A549 (cell line): ENCODE data around the gene FBXO2. TPM values are rescaled to one million over a fixed set of nuclear protein-coding genes. Genes with fewer than 3 reads are reported as not detected.
A peak's percentile ranks its signal among the peaks of the same experiment; 100 is the strongest.

Source experiments
- ATAC-seq, 2 experiments: fragments of 200-7000 bp in 1 of 2; fragments of >200 bp in 1 of 2; cut with Nextera tagmentation in 1 of 2; cut with Tn5 transposase in 1 of 2; 3 replicates each; pipeline versions ENCODE4 v1.8.0 to v1.9.1; 2018 to 2020; ENCODE audit warnings: mild to moderate bottlenecking in 1 of 2, moderate library complexity in 1 of 2
- CTCF ChIA-PET: fragments of 300-600 bp; sonication (Branson Sonifier 250); formaldehyde crosslinking; extraction: SDS; loops from one replicate; lab custom pipeline; 2021; ENCODE audit warnings: antibody characterized with exemption, inconsistent platforms; lab: Yijun Ruan, JAX
- POLR2A ChIA-PET: fragments of 350-600 bp; formaldehyde crosslinking; extraction: SDS; loops from one replicate; lab custom pipeline; 2021; ENCODE audit warnings: antibody characterized with exemption, inconsistent platforms; lab: Yijun Ruan, JAX
- DNase-seq, 2 experiments: peaks; one replicate each; pipeline versions ENCODE4 v3.0.0 to v3.0.0-alpha.2; 2011 to 2016; ENCODE audit warnings: low read depth in 1 of 2, low spot score in 1 of 2
- FAIRE-seq: peaks from 2 replicates; lab custom pipeline; 2011; peaks lifted over from hg19 to GRCh38; lab: Jason Lieb, UNC
- H3K27ac ChIP-seq, 2 experiments: fragments of >200 bp; sonication (Bioruptor Twin); formaldehyde crosslinking; 3 replicates each; pipeline ENCODE4 v1.5.1; 2016 to 2017
- H3K4me1 ChIP-seq: fragments of >200 bp; sonication (Bioruptor Twin); formaldehyde crosslinking; 3 replicates; pipeline ENCODE4 v1.6.1; 2016
- H3K4me2 ChIP-seq: fragments of >200 bp; sonication (Bioruptor Twin); formaldehyde crosslinking; 3 replicates; pipeline ENCODE4 v1.6.1; 2016
- H3K4me3 ChIP-seq: fragments of >200 bp; sonication (Bioruptor Twin); formaldehyde crosslinking; 3 replicates; pipeline ENCODE4 v1.5.1; 2016
- H3K9me3 ChIP-seq: fragments of >200 bp; sonication (Bioruptor Twin); formaldehyde crosslinking; 3 replicates; pipeline ENCODE4 v1.6.1; 2016
- BHLHE40 ChIP-seq: IDR thresholded peaks from 2 replicates; pipeline ENCODE4 v1.6.1; 2012; ENCODE audit warnings: low read depth, low read length, inconsistent platforms
- CBX8 ChIP-seq: fragments of 200-600 bp; sonication (generic); IDR thresholded peaks from 2 replicates; pipeline ENCODE4 v1.6.1; 2016
- E2F6 ChIP-seq: IDR thresholded peaks from 2 replicates; pipeline ENCODE4 v1.6.1; 2012; ENCODE audit warnings: low read depth, borderline replicate concordance
- ESRRA ChIP-seq: fragments of 150-350 bp; IDR thresholded peaks from 2 replicates; pipeline ENCODE4 v1.6.1; 2014; ENCODE audit warnings: mild to moderate bottlenecking, low read length, borderline replicate concordance
- FOSB ChIP-seq: fragments of 250-450 bp; sonication (Bioruptor Pico); IDR thresholded peaks from 2 replicates; pipeline ENCODE4 v1.5.0; 2020; ENCODE audit warnings: mild to moderate bottlenecking, moderate library complexity
- FOSL2 ChIP-seq, 2 experiments: fragments of 450-650 bp in 1 of 2; fragments of >200 bp in 1 of 2; sonication (Bioruptor Twin) in 1 of 2; formaldehyde crosslinking; IDR thresholded peaks; 2 replicates each; pipeline versions ENCODE4 v1.5.0 to v1.6.1; 2016 to 2020; ENCODE audit warnings: mild to moderate bottlenecking in 1 of 2, moderate library complexity in 1 of 2
- FOXS1 ChIP-seq: fragments of 250-450 bp; sonication (Bioruptor Pico); IDR thresholded peaks from 2 replicates; pipeline ENCODE4 v1.5.0; 2020; ENCODE audit warnings: mild to moderate bottlenecking, moderate library complexity
- HDAC2 ChIP-seq: fragments of 200-600 bp; sonication (generic); IDR thresholded peaks from 2 replicates; pipeline ENCODE4 v1.6.1; 2016
- HES2 ChIP-seq: fragments of >200 bp; sonication (Bioruptor Twin); formaldehyde crosslinking; IDR thresholded peaks from 2 replicates; pipeline ENCODE4 v1.6.1; 2016
- HEYL ChIP-seq: fragments of 250-450 bp; sonication (Bioruptor Pico); IDR thresholded peaks from 2 replicates; pipeline ENCODE4 v1.8.0; 2021; ENCODE audit warnings: mild to moderate bottlenecking, moderate library complexity
- HOXB5 ChIP-seq: fragments of 250-450 bp; sonication (Bioruptor Pico); IDR thresholded peaks from 2 replicates; pipeline ENCODE4 v1.5.0; 2020; ENCODE audit warnings: mild to moderate bottlenecking, moderate library complexity
- JUN ChIP-seq, 2 experiments: fragments of >200 bp; sonication (Bioruptor Twin); formaldehyde crosslinking; IDR thresholded peaks; 2 replicates in 1 of 2; 3 replicates in 1 of 2; pipeline ENCODE4 v1.6.1; 2016 to 2017
- KDM5A ChIP-seq: fragments of 200-600 bp; sonication (generic); IDR thresholded peaks from 2 replicates; pipeline ENCODE4 v1.6.1; 2016; ENCODE audit warnings: antibody characterized with exemption, mild to moderate bottlenecking
- MAFK ChIP-seq: fragments of 450-650 bp; IDR thresholded peaks from 2 replicates; pipeline ENCODE4 v1.6.1; 2014; ENCODE audit not compliant: partially characterized antibody
- NFE2L2 ChIP-seq: fragments of 150-350 bp; conservative IDR thresholded peaks from 2 replicates; pipeline ENCODE4 v1.6.1; 2014; ENCODE audit warnings: low read length
- NR3C1 ChIP-seq: fragments of >200 bp; sonication (Bioruptor Twin); formaldehyde crosslinking; IDR thresholded peaks from 3 replicates; pipeline ENCODE4 v1.6.1; 2017
- PHF8 ChIP-seq: fragments of 200-600 bp; sonication (generic); IDR thresholded peaks from 2 replicates; pipeline ENCODE4 v1.6.1; 2016; ENCODE audit warnings: low read depth, mild to moderate bottlenecking, antibody characterized with exemption, moderate library complexity, borderline replicate concordance
- POLR2A ChIP-seq: IDR thresholded peaks from 2 replicates; pipeline ENCODE4 v1.6.1; 2012; ENCODE audit warnings: mild to moderate bottlenecking, low read length
- POLR2AphosphoS2 ChIP-seq: conservative IDR thresholded peaks from 2 replicates; pipeline ENCODE4 v1.6.1; 2012; ENCODE audit warnings: low read length, improper control_type of control experiment, inconsistent platforms
- RAD21 ChIP-seq, 2 experiments: fragments of >200 bp in 1 of 2; sonication (Bioruptor Twin) in 1 of 2; formaldehyde crosslinking in 1 of 2; IDR thresholded peaks in 1 of 2; conservative IDR thresholded peaks in 1 of 2; 2 replicates in 1 of 2; 3 replicates in 1 of 2; pipeline ENCODE4 v1.6.1; 2012 to 2018; ENCODE audit warnings: inconsistent platforms in 1 of 2
- RARB ChIP-seq: fragments of 250-450 bp; sonication (Bioruptor Pico); IDR thresholded peaks from 2 replicates; pipeline ENCODE4 v1.8.0; 2021; ENCODE audit warnings: mild to moderate bottlenecking, moderate library complexity
- RFX5 ChIP-seq: fragments of 450-650 bp; IDR thresholded peaks from 2 replicates; pipeline ENCODE4 v1.7.1; 2014; ENCODE audit warnings: antibody characterized with exemption, mild to moderate bottlenecking, moderate library complexity
- SMC3 ChIP-seq: fragments of >200 bp; sonication (Bioruptor Twin); formaldehyde crosslinking; IDR thresholded peaks from 3 replicates; pipeline ENCODE4 v1.6.1; 2018; ENCODE audit warnings: inconsistent platforms
- TFCP2L1 ChIP-seq: fragments of 250-450 bp; sonication (Bioruptor Pico); IDR thresholded peaks from 2 replicates; pipeline ENCODE4 v1.5.0; 2021; ENCODE audit warnings: mild to moderate bottlenecking
- TP53 ChIP-seq: fragments of 250-450 bp; sonication (Bioruptor Pico); IDR thresholded peaks from 2 replicates; pipeline ENCODE4 v1.5.0; 2021; ENCODE audit warnings: mild to moderate bottlenecking, moderate library complexity
- ZFP36 ChIP-seq: fragments of 450-650 bp; IDR thresholded peaks from 2 replicates; pipeline ENCODE4 v1.6.1; 2014; ENCODE audit warnings: borderline replicate concordance; ENCODE audit not compliant: partially characterized antibody
- ZNF302 ChIP-seq: fragments of 250-450 bp; sonication (Bioruptor Pico); IDR thresholded peaks from 2 replicates; pipeline ENCODE4 v1.9.0; 2021; ENCODE audit warnings: inconsistent platforms, mild to moderate bottlenecking, moderate library complexity
- ZSCAN20 ChIP-seq: fragments of 250-450 bp; sonication (Bioruptor Pico); IDR thresholded peaks from 2 replicates; pipeline ENCODE4 v1.8.0; 2022; ENCODE audit warnings: mild to moderate bottlenecking, moderate library complexity
- WGBS: methylation state at CpG from one replicate; pipeline ENCODE4 v1.1.6; 2017; ENCODE audit errors: missing lambda C conversion rate; 5-methylcytosine and 5-hydroxymethylcytosine counted together
- polyA plus RNA-seq, 4 experiments: library from polyadenylated mRNA; depleted of rRNA in 3 of 4; stranded (reverse); fragments of >200 nt; fragmentation: RNase III in 1 of 4; extraction: RNeasy Plus Mini Kit Qiagen cat#74134 plus additional on column Dnase treatment in 1 of 4; gene quantifications; 2 replicates in 3 of 4; 3 replicates in 1 of 4; pipeline ENCODE4 v1.2.3, GENCODE V29; 2011 to 2017
- TF ChIP-seq, protein P1 (sequence below): fragments of >200 bp; sonication (Bioruptor Twin); formaldehyde crosslinking; IDR thresholded peaks from 3 replicates; pipeline ENCODE4 v1.5.1; 2016
- TF ChIP-seq, protein P2 (sequence below): IDR thresholded peaks from 2 replicates; pipeline ENCODE4 v1.6.1; 2012
- TF ChIP-seq, protein P3 (sequence below): fragments of 250-450 bp; sonication (Bioruptor Pico); IDR thresholded peaks from 2 replicates; pipeline ENCODE4 v1.5.0; 2020; ENCODE audit warnings: low read depth, mild to moderate bottlenecking, moderate library complexity

The FBXO2 gene
- polyA plus RNA-seq, 2 of the 4 experiments (the other 2 are of a cell fraction) = 8.5 to 31.2 TPM

- ChIA-PET POLR2A (no interaction called here), CTCF (interaction anchor here (0.6 to 11.1 kb wide), 30 partner anchors 9 to 613 kb away, joined by 3 to 124 read pairs (median 4); partner anchors contain the start of genes AGTRAP, DISP3 and FBXO6)
- FAIRE-seq = no peak
- Histone ChIP-seq H3K27ac (peak overlapping the region; percentile 56 to 81; a peak in 5 of 6 replicates), H3K9me3 (no peaks in the 10 kb centered on the region)
- peak; percentile 62 to 84 for ATAC-seq
- TF ChIP-seq TP53 (CRISPR knock-in tag) (no peak), FOSB (CRISPR knock-in tag) (no peak), ZFP36 (peak; percentile 91), FOXS1 (no peak), MAFK (no peak), NFE2L2 (no peak), BHLHE40 (no peak), FOSL2 (IDR thresholded peaks at IDR 0.05) (no peak), FOSL2 (CRISPR knock-in tag; IDR thresholded peaks at IDR 0.05) (no peak), HES2 (no peak), ZNF302 (CRISPR knock-in tag) (no peak), RFX5 (no peak), RAD21 (conservative IDR thresholded peaks at IDR 0.05 in 1 of 2, IDR thresholded peaks at IDR 0.05 in 1 of 2) (peak; percentile 65 to 76), POLR2AphosphoS2 (no peak), JUN (IDR thresholded peaks at IDR 0.05) (0 out of 5 replicates have a peak, but pooled peaks of 1 of the 2 experiments have one; percentile 17), NR3C1 (no peak), RARB (CRISPR knock-in tag) (no peak), POLR2A (peak; percentile 14; the same call in 1 of the 2 replicates), SMC3 (peak; percentile 80), ESRRA (no peak), HDAC2 (no peak)
- TF ChIP-seq, protein P1, sequence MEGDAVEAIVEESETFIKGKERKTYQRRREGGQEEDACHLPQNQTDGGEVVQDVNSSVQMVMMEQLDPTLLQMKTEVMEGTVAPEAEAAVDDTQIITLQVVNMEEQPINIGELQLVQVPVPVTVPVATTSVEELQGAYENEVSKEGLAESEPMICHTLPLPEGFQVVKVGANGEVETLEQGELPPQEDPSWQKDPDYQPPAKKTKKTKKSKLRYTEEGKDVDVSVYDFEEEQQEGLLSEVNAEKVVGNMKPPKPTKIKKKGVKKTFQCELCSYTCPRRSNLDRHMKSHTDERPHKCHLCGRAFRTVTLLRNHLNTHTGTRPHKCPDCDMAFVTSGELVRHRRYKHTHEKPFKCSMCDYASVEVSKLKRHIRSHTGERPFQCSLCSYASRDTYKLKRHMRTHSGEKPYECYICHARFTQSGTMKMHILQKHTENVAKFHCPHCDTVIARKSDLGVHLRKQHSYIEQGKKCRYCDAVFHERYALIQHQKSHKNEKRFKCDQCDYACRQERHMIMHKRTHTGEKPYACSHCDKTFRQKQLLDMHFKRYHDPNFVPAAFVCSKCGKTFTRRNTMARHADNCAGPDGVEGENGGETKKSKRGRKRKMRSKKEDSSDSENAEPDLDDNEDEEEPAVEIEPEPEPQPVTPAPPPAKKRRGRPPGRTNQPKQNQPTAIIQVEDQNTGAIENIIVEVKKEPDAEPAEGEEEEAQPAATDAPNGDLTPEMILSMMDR = peak; percentile 79
- TF ChIP-seq, protein P2, sequence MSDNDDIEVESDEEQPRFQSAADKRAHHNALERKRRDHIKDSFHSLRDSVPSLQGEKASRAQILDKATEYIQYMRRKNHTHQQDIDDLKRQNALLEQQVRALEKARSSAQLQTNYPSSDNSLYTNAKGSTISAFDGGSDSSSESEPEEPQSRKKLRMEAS = 0 out of 2 replicates have a peak, but pooled peaks have one; percentile 45
- TF ChIP-seq, all 56 proteins: peak for 7
- peak overlapping the region; percentile 26 for H3K4me3 ChIP-seq
- peak overlapping the region; percentile 83 for H3K4me2 ChIP-seq
- peak; percentile 57 to 84 for DNase-seq
- H3K4me1 ChIP-seq = peaks cover 16% of the 10 kb centered on the region
- WGBS = 50% methylated on average over 1 of the region's 47 CpGs
These were observed 3.8 kb downstream of the FBXO2 start for GRCh38 chr1:11650331-11650991.

- ChIA-PET POLR2A (no interaction called here), CTCF (interaction anchor here (0.5 to 11.1 kb wide), 29 partner anchors 8 to 613 kb away, joined by 3 to 124 read pairs (median 5); partner anchors contain the start of genes AGTRAP, DISP3 and FBXO6)
- no peak for FAIRE-seq
- 52% methylated on average over 15 of the region's 21 CpGs for WGBS
- peaks cover 14% of the 10 kb centered on the region for H3K4me1 ChIP-seq
- H3K4me2 ChIP-seq = peak overlapping the region; percentile 83
- peak overlapping the region; percentile 26; the same call in 2 of the 3 replicates for H3K4me3 ChIP-seq
- peak overlapping the region in 1 of 2 experiments; percentile 81; a peak in 3 of 6 replicates for H3K27ac ChIP-seq
- no peak for TF ChIP-seq CBX8
- TF ChIP-seq HEYL (CRISPR knock-in tag) = no peak
- no peak for TF ChIP-seq PHF8
- no peak for TF ChIP-seq HOXB5 (CRISPR knock-in tag)
- TF ChIP-seq, protein P3, sequence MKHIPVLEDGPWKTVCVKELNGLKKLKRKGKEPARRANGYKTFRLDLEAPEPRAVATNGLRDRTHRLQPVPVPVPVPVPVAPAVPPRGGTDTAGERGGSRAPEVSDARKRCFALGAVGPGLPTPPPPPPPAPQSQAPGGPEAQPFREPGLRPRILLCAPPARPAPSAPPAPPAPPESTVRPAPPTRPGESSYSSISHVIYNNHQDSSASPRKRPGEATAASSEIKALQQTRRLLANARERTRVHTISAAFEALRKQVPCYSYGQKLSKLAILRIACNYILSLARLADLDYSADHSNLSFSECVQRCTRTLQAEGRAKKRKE (CRISPR knock-in tag) = no peak
- TF ChIP-seq ZSCAN20 (CRISPR knock-in tag) = no peak
- no peak for TF ChIP-seq FOSB (CRISPR knock-in tag)
- TF ChIP-seq ZFP36 = no peak
- no peak for TF ChIP-seq POLR2A
- TF ChIP-seq KDM5A = no peak
- TF ChIP-seq FOSL2 (IDR thresholded peaks at IDR 0.05) = no peak
- TF ChIP-seq FOSL2 (CRISPR knock-in tag; IDR thresholded peaks at IDR 0.05) = no peak
- TF ChIP-seq E2F6 = no peak
- TF ChIP-seq JUN (IDR thresholded peaks at IDR 0.05) = no peak
- no peak for TF ChIP-seq RAD21 (conservative IDR thresholded peaks at IDR 0.05 in 1 of 2, IDR thresholded peaks at IDR 0.05 in 1 of 2)
- no peak for TF ChIP-seq TFCP2L1
- DNase-seq = no peak
- no peaks in the 10 kb centered on the region for H3K9me3 ChIP-seq
- ATAC-seq = no peak
These were observed 4.5 kb downstream of the FBXO2 start for GRCh38 chr1:11649624-11650330.
